Muscle layer of duodenum (tissue), 2 donors: Measurements from ENCODE around the gene BRD9.

Source experiments
- H3K27ac ChIP-seq: one replicate; pipeline ENCODE4 v1.7.0; 2013; ENCODE audit warnings: mild to moderate bottlenecking, low read length
- H3K27me3 ChIP-seq: one replicate; pipeline ENCODE4 v1.7.0; 2013; ENCODE audit warnings: low read depth, mild to moderate bottlenecking, control low read depth, low read length
- H3K36me3 ChIP-seq, 2 donors: one replicate each; pipeline ENCODE4 v1.7.0; 2013; ENCODE audit warnings: low read length in 2 of 2, control low read depth in 1 of 2, mild to moderate bottlenecking in 1 of 2; ENCODE audit not compliant: insufficient read depth in 2 of 2, control insufficient read depth in 1 of 2
- H3K4me1 ChIP-seq, 2 donors: one replicate each; pipeline ENCODE4 v1.7.0; 2013; ENCODE audit warnings: low read length in 2 of 2, mild to moderate bottlenecking in 2 of 2, control low read depth in 1 of 2, moderate library complexity in 1 of 2; ENCODE audit not compliant: insufficient read depth in 2 of 2, control insufficient read depth in 1 of 2
- H3K4me3 ChIP-seq, 2 donors: one replicate each; pipeline ENCODE4 v1.7.0; 2013; ENCODE audit warnings: low read length in 2 of 2, low read depth in 1 of 2, mild to moderate bottlenecking in 1 of 2
- H3K9me3 ChIP-seq, 2 donors: one replicate each; pipeline ENCODE4 v1.7.0; 2013; ENCODE audit warnings: low read length in 2 of 2, control low read depth in 1 of 2, mild to moderate bottlenecking in 1 of 2; ENCODE audit not compliant: control insufficient read depth in 1 of 2
- donor health status: healthy.

The BRD9 gene

DNA sequence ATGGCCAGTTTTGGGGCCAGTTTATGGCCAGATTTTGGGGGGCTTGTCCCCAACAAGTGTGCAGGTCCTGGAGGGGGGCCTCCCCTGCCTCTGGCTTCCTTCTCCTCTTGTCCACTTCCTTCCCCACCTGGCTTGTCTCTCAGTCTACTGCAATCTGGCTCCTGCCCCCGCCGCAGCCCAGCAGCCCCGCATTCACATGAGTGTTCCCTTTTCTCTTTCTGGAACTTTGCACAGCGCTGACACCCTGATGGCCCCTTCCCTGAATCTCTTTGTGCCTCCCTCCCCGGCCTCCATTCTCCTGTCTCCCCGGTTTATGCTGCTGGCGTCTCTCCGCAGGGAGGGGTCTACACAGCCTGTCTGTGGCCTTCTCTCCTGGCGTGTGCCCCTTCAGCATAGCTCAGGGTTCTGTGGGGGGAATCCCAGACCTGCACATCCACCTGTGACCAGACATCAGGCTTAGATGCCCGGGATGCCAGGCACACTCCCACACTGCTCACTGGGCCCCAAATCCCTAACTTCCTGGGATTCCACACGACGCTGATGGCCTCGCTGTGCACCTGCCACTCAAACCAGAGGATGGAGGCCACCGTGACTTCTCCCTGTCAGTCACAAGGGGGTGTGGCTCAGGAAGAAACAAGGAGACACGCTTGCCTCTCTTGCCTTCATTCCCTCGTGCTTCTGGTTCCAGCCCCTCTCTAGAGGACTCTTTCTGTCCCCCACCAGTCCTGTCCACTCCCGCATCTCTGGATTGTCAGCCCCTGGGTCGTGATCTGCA is 17.6 kb upstream of the BRD9 start:
- Histone ChIP-seq H3K4me1 (no peaks in the 10 kb centered on the region), H3K27ac (no peak overlapping the region), H3K27me3 (no peaks in the 10 kb centered on the region), H3K9me3 (no peaks in the 10 kb centered on the region), H3K4me3 (no peak overlapping the region), H3K36me3 (no peaks in the 10 kb centered on the region)

- no peak overlapping the region for H3K4me3 ChIP-seq
- no peaks in the 10 kb centered on the region for H3K36me3 ChIP-seq
- no peaks in the 10 kb centered on the region for H3K9me3 ChIP-seq
Measured at GRCh38 chr5:909086-909485, 16.5 kb upstream of the BRD9 start.

DNA sequence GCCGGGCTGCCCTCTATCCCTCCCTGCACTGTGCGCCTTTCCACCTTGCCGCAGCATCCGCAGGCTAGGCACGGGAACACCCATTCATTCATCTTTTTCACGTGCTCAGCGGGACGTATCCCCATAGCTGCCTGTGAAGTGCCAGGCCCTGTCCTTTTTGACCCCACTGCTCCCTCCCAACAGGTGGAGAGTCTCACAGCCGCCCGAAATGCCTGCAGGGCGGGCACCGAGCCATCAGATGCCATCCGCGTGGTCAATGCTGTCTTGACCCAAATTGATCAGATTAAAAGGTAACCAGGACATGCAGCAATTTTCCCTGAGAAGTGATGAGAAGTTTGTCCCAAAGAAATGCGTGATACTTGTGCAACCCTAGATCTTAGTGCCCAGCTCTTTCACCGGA is 15.6 kb upstream of the BRD9 start:
- H3K4me1 ChIP-seq: no peaks in the 10 kb centered on the region
- no peaks in the 10 kb centered on the region for H3K9me3 ChIP-seq
- H3K27ac ChIP-seq: no peak overlapping the region
- H3K27me3 ChIP-seq: no peaks in the 10 kb centered on the region
- no peak overlapping the region for H3K4me3 ChIP-seq
- H3K36me3 ChIP-seq: no peaks in the 10 kb centered on the region

More at GRCh38 chr5:909086-909485, 16.5 kb upstream of the BRD9 start:
- no peaks in the 10 kb centered on the region for H3K27me3 ChIP-seq
- no peaks in the 10 kb centered on the region for H3K4me1 ChIP-seq
- H3K27ac ChIP-seq: no peak overlapping the region

- Histone ChIP-seq H3K4me1 (no peaks in the 10 kb centered on the region), H3K27me3 (no peaks in the 10 kb centered on the region), H3K36me3 (no peaks in the 10 kb centered on the region), H3K4me3 (no peak overlapping the region), H3K27ac (no peak overlapping the region), H3K9me3 (no peaks in the 10 kb centered on the region)
Measured at GRCh38 chr5:907366-907910, 14.8 kb upstream of the BRD9 start.

DNA sequence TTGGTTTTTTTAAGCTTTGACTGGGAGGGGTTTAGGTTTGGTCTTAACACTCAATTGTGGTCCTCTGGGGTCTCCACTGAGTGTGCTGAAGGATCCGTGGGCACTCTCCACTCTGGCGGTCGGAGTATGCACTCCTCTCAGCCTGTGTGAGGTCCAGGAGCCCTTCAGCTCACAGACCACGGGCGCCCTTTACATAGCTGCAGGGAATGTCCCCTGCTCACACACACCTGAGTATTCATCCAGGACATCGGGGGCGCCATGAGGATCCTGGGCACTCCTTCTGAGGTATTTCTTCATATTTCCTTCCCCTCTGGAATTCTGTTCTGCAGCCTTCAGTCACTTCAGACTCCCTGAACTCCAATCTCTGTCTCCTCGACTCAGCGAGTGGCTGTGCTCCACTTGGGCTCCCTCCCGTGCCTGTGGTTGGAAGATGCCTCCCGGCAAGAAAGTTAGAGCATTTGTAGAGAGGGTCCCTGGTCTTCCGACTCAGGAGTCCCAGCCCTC is 12.6 kb upstream of the BRD9 start:
- H3K27me3 ChIP-seq: no peaks in the 10 kb centered on the region

GRCh38 chr5:903756-904096 is 11.1 kb upstream of the BRD9 start:
- no peak overlapping the region for H3K4me3 ChIP-seq
- no peaks in the 10 kb centered on the region for H3K9me3 ChIP-seq
- no peaks in the 10 kb centered on the region for H3K27me3 ChIP-seq
- H3K4me1 ChIP-seq: no peaks in the 10 kb centered on the region
- no peaks in the 10 kb centered on the region for H3K36me3 ChIP-seq
- H3K27ac ChIP-seq: no peak overlapping the region

More for the DNA sequence above, 12.6 kb upstream of the BRD9 start:
- no peak overlapping the region for H3K4me3 ChIP-seq
- no peak overlapping the region for H3K27ac ChIP-seq
- H3K36me3 ChIP-seq: no peaks in the 10 kb centered on the region
- H3K9me3 ChIP-seq: no peaks in the 10 kb centered on the region
- H3K4me1 ChIP-seq: no peaks in the 10 kb centered on the region

DNA sequence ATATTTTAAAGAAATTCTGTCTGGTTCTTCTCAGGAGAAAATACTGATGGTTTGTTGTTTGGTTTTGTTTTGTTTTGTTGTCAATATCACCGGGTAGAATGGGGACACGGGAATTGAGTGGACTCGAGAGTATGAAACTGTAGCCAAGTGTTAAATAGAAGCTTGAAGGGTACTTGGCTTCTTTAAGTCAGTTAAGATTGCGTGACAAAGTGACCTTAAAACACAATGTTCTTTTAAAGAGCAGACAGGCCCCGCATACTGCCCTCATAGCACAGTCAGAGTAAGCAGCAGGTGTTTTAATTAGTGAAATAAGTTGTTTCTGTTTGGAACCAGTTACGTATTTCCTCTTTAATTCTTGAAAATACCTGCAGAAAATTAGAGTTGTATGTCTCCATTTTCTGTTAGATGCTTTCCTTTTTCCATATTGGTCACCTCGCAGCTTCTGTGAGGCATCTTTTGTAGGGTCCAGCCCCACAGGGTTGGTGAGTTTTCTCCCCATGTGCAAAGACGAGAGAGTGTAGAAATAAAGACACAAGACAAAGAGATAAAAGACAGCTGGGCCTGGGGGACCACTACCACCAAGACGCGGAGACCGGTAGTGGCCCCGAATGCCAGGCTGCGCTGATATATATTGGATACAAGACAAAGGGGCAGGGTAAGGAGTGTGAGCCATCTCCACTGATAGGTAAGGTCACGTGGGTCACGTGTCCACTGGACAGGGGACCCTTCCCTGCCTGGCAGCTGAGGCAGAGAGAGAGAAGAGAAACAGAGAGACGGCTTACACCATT is 9.7 kb upstream of the BRD9 start:
- no peak overlapping the region for H3K4me3 ChIP-seq
- no peaks in the 10 kb centered on the region for H3K9me3 ChIP-seq
- no peaks in the 10 kb centered on the region for H3K36me3 ChIP-seq
- no peaks in the 10 kb centered on the region for H3K27me3 ChIP-seq
- H3K27ac ChIP-seq: no peak overlapping the region
- H3K4me1 ChIP-seq: no peaks in the 10 kb centered on the region

DNA sequence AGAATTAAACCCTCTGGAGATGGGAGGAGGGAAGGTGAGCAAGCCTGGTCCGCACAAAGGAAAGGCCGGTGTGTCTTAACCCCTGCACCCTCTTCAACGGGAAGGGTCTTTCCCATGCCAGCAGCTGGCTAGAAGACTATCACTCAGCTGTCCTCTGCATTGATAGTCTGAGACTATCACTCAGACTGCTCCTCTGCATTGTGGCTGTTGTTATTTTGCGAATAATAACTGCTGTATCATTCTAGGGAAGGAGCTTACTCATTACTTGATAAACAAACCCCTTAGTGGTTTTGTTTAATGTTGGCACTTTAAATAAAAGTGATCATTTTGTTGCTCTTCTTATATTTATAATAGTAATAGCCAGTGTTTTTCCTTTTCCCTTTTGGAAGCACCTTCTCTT is 8.2 kb upstream of the BRD9 start:
- Histone ChIP-seq H3K36me3 (no peaks in the 10 kb centered on the region), H3K27me3 (no peaks in the 10 kb centered on the region), H3K4me3 (no peak overlapping the region), H3K27ac (no peak overlapping the region), H3K4me1 (no peaks in the 10 kb centered on the region), H3K9me3 (no peaks in the 10 kb centered on the region)

GRCh38 chr5:893711-894110 is 1.1 kb upstream of the BRD9 start:
- Histone ChIP-seq H3K4me3 (peak overlapping the region in 1 of 2 donors; percentile 42), H3K4me1 (peaks cover 9 to 20% of the 10 kb centered on the region in 2 donors), H3K36me3 (peaks cover 15 to 27% of the 10 kb centered on the region in 2 donors), H3K9me3 (no peaks in the 10 kb centered on the region), H3K27me3 (no peaks in the 10 kb centered on the region), H3K27ac (no peak overlapping the region)

DNA sequence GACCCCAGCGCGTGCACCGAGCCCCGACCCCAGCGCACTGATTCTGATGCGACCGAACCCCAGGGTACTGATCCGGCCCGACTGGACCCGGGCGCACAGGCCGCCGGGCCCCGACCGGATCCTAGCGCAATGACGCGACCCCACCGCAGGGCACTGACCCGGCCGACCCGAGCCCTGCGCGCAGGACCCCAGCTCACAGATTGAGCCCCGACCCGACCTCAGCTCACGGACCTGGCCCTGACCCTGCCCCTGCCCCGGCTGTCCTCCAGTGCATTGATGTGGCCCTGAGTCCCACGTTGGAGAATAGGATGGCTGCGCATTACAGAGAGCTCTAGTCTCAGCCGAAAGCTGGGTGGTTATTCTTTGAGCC is 521 bp upstream of the BRD9 start:
- peak overlapping the region; percentile 42 to 87 for H3K4me3 ChIP-seq
- H3K4me1 ChIP-seq: peaks cover 9 to 20% of the 10 kb centered on the region in 2 donors
- peaks cover 21 to 33% of the 10 kb centered on the region in 2 donors for H3K36me3 ChIP-seq
- H3K27ac ChIP-seq: no peak overlapping the region
- H3K9me3 ChIP-seq: no peaks in the 10 kb centered on the region
- no peaks in the 10 kb centered on the region for H3K27me3 ChIP-seq

GRCh38 chr5:891837-892393 is 686 bp downstream of the BRD9 start:
- H3K4me3 ChIP-seq: peak overlapping the region; percentile 86 to 87
- H3K27me3 ChIP-seq: no peaks in the 10 kb centered on the region
- H3K36me3 ChIP-seq: peaks cover 33 to 45% of the 10 kb centered on the region in 2 donors
- H3K9me3 ChIP-seq: no peaks in the 10 kb centered on the region
- H3K27ac ChIP-seq: peak overlapping the region; percentile 79
- H3K4me1 ChIP-seq: peaks cover 9 to 20% of the 10 kb centered on the region in 2 donors
